ENCODE measurements around the gene CNBD2. TPM values are rescaled to one million over a fixed set of nuclear protein-coding genes. Genes with fewer than 3 reads are reported as not detected.
"Not testable (repeated sequence)": the region's sequence is repeated elsewhere in the genome, so short reads cannot be mapped to it uniquely, and the experiment has no call there.

CNBD2 gene
- total RNA-seq, 1 donor from 2014 or later = 0.48 TPM

- DNase-seq (ENCODE audit: low spot score) = no peak
Measured at GRCh38 chr20:35974256-35974655, 5.9 kb downstream of the CNBD2 start.

GRCh38 chr20:35975576-35976373 is 7.4 kb downstream of the CNBD2 start:
- DNase-seq (ENCODE audit: low spot score) = no peak

- no peak for DNase-seq (ENCODE audit: low spot score)
Measured at GRCh38 chr20:35978041-35978513, 9.7 kb downstream of the CNBD2 start.

DNA sequence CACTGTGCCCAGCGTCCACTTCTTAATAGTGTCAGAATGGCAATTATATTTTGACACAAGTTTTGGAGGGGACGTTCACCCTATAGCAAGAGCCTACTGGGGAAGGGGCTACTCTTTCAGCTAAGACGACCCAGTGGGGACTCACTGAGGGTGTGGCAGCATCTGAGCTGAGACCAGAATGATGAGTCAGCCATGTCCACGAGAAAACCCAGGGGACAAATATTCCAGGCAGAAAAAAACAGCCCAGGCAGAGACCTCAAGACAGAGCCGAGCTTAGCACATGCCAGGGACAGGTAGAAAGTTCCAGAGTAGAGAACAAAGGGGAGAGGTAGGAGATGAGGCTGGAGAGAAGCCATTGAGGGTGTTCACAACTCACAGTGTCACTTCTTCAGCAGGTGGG is 11.2 kb downstream of the CNBD2 start:
- no peak for DNase-seq (ENCODE audit: low spot score)

DNA sequence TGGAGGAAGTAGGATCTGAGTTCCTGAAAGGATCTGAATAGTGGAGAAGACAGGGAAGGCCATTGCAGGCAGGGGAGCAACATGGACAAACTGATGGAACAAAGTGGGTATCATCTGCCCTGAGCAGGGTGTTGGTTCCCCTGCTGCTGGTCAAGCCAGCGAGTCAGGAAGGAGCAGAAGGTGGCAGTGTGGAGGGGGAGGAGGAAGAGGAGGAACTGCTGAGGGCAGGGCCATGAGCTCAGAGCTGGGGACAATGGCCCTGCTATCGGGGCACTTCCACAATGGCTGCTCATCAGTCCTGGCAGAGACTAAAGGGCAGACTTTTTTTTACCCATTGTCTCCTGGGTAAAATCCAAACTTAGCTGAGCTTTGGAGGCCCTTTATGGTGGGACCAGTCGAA is 13.6 kb downstream of the CNBD2 start:
- DNase-seq (ENCODE audit: low spot score) = no peak

DNA sequence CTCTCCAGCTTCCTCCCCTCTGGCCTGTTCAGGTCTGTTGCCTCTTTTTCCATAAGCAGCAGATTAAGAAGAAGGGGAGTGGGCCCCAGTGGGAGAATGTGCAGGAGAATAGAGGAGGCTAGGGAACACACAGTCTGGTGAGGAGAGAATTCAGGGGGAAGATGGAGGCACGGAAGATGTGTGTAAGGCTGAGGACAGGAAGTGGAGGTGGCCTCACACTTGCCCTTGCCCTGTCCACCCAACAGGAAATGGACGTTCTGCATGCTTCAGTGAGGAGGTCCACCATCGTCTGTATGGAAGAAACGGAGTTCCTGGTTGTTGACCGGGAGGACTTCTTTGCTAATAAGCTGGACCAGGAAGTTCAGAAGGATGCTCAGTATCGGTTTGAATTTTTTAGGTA is 16.0 kb downstream of the CNBD2 start:
- DNase-seq (ENCODE audit: low spot score) = no peak

DNA sequence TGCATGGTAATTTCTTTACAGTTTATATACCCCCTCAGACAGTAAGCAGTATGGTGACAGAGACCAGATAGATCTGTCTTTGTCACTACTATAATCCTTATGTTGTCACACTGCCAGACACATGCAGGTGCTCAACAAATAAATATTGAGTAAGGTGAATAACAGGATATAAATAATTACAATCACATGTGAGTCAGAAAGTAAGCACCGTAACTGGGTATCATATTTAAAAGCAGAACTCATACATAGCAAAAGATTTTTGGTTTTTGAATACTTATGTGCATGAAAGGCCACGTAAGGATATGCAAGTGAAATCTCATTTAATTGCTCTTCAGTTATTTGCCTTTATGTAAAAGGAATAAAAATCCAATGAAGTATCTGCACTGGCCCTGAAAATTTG is 17.4 kb downstream of the CNBD2 start:
- no peak for DNase-seq (ENCODE audit: low spot score)

DNA sequence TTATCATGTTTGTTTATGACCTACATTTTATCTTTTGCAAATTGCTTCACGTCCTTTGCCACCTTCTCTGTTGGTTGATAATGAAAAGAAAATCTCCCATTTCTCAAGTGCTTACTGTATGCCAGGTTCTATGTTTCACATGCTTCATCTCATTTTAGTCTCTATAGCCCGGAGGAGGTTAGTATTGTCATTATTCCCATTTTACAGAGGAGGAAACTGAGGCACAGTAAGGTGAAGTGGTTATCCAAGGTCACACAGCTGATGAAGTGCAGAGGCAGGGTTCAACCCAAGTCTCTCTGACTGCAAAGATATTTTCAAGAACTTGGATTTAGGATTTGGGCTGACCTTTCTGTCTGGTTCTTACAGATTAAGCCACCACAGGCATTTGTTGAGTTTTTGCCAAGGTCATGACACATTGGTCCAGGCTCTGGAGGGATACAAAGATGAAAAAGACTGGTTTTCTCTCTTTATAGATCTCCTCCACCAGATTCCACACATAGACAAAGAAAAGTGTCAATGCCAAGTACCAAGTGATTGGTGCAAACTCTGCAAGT is 20.6 kb downstream of the CNBD2 start:
- DNase-seq (ENCODE audit: low spot score) = no peak

GRCh38 chr20:35991142-35991771 is 22.9 kb downstream of the CNBD2 start:
- DNase-seq (ENCODE audit: low spot score) = no peak

DNA sequence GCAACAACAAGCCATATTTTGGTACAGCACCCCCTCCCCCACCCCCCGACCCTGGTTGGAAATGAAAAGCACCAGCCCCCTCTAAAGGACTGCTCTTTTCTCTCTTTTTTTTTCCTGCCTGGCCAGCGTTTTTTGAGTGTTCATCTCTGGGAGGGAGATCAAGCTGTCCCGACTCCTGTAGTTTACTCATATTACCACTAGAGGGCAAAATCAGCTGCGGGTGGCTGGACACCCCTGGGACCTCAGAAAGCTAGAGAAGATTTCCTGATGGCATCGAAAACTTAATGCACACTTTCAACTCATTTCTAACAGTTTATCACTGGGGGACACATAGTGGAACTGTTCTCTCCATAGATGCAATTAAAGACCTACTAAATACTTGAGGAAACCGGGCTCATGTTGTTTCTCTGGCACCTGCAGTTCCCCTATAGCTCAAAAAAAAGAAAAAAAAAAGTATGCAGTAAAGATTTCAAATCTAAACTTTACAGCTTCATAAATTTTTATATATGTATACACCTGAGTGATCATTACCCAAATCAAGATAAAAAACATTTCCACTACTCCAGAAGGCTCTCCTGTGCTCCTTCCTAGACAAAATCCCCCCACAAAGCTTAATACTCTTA is 24.4 kb downstream of the CNBD2 start:
- peak; percentile 78 for DNase-seq (ENCODE audit: low spot score)

DNA sequence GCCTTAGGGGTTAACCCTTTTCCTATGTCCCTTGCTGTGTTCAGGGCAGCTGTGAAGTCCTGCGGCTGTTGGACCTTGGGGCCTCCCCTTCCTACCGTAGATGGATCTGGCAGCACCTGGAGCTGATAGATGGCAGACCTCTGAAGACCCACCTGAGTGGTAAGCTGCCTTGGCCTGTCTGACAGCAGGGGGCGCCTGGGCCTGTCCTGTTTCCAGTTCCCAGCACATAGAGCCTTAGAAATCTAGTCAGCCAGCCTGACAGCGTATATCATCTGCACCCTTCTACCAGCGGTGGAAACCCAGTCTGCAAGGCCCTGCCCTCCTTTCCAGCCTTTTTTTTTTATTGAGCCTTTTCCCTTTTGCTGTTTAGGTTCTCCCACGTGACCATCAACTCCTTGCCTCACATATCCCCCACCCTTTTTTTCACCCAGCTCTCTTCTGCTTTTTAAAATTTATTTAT is 26.6 kb downstream of the CNBD2 start:
- peak; percentile 79 for DNase-seq (ENCODE audit: low spot score)

DNA sequence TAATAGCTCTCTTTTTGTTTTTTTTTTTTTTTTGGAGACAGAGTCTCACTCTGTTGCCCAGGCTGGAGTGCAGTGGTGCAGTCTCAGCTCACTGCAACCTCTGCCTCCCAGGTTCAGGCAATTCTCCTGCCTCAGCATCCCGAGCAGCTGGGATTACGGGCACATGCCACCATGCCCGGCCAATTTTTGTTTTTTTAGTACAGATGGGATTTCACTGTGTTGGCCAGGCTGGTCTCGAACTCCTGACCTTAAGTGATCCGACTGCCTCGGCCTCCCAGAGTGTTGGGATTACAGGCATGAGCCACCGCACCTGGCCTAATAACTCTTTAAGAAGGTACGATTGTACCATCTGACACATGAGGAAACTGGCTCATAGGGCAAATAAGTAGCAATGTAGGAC is 28.1 kb downstream of the CNBD2 start:
- DNase-seq (ENCODE audit: low spot score) = not testable (repeated sequence)

DNA sequence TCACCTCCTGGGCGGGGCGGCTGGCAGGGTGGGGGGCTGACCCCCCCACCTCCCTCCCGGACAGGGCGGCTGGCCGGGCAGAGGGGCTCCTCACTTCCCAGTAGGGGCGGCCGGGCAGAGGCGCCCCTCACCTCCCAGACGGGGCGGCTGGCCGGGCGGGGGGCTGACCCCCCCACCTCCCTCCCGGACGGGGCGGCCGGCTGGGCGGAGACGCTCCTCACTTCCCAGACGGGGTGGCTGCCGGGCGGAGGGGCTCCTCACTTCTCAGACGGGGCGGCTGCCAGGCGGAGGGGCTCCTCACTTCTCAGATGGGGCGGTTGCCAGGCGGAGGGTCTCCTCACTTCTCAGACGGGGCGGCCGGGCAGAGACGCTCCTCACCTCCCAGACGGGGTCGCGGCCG is 32.9 kb downstream of the CNBD2 start:
- not testable (repeated sequence) for DNase-seq (ENCODE audit: low spot score)

DNA sequence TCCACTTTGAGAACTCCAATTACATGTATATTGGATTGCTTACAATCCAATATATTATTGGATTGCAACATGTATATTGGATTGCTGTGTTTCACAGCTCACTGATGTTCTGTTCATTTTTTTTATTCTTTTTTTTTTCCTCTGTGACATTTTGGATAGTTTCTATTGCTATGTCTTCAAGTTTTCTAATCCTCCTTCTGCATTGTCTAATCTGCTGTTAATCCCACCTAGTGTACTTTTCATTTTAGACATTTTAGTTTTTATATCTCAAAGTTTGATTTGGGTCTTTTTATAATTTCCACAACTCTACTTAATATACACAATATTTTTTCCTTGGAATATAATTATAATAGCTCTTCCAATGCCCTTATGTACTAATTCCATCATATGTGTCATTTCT is 34.5 kb downstream of the CNBD2 start:
- DNase-seq (ENCODE audit: low spot score) = no peak

GRCh38 chr20:36004045-36004444 is 35.7 kb downstream of the CNBD2 start:
- DNase-seq (ENCODE audit: low spot score) = no peak

- DNase-seq (ENCODE audit: low spot score) = peak; percentile 20
Measured at GRCh38 chr20:36008461-36009035, 40.2 kb downstream of the CNBD2 start.

DNA sequence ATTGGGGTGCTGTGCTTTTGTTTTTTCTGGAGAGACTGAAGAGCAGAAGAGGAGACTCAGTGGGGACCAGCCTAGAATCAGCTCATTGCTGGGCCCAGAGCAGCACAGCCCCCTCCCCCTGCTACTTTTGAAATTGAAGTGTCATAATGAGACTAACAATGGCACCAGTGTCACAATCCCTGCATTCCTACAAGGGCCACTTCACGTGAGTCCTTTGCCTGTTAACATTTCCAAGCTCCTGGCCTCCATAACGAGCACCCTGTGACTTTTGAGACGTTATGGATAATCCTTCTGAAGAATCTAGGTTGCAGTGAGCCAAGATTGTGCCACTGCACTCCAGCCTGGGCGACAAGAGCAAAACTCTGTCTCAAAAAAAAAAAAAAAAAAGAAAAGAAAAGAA is 41.7 kb downstream of the CNBD2 start:
- DNase-seq (ENCODE audit: low spot score) = no peak

DNA sequence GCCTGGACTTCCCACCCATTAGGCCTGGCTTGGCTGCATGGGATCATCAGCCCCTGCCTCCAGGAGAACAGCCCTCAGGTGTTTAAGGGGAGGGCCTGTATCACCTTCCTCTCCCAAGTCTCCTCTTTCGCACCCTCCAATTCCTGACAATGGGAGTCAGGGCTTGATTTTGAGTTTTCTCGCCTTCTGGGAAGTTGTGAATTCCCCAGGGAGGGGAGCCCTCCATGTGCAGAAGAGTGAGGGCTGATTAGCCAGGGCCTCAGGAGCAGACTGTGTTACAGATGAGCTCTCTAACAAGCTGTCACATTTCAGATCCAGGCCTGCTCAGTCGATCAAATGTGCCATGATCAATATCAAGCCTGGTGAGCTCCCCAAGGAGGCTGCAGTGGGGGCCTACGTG is 42.4 kb downstream of the CNBD2 start:
- DNase-seq (ENCODE audit: low spot score) = no peak

DNA sequence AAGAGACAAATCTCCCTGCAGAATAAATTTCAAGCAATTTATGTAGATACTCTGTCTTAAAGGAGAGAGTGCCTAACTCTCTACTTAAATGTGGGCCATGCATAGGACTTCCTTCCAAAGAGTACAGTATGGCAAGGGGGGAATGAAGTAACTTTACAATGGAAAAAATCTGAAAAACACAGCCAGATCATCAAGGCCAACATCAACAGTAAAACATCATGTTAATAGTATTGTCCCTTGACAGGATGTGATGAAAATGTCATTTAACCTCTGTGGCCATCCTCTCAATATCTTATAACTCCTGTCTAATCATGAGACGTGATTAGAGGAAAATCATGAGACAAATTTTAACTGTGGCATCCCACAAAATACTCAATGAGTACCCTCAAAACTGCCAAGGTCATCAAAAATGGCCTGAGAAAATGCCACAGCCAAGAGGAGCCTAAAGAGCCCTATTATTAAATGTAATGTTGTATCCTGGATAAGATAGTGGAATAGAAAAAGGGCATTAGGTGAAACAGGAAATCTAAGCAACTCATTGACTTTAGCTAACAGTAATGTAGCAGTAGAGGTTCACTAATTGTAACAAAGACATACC is 47.5 kb downstream of the CNBD2 start:
- DNase-seq (ENCODE audit: low spot score) = no peak

DNA sequence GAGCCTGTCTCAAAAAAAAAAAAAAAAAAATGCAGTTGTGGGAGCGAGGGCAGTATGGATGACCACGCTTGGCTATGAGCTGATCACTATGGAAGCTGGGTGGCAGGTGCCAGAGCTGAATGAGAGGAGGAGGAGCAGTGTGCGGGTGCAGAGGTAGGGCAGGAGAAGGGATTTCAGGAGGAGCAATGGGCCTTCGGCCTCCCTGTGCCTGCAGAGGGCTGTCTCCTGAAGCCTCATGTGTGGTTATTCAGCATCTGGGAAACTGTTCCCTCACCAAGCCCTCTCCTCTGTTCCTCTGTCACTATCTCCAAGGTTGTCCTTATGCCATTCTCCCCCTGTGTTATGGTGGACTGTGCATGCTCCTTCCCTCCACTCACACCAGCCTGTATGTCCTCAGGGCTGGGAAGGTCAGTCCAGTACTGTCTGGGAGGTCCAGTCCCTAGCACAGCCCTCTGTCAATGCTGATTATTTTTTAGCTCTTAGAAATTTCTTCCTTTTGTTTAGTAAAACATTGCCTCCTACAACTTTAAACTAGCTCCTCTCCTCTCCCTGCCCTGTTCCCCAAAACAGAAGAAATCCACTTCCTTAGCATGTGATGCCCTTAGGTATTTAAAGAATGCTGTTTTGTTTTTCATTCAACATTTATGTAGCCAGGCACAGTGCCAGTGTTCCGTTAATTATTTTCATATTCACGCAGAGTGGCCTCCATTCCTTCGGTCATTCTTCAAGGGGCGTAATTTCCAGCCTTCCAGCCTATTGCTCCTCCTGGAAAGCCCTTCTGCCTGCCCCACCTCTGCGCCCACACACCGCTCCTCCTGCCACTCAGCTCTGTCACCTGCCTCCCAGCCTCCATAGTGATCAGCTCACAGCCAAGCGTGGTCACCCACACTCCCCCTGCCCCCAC is 48.9 kb downstream of the CNBD2 start:
- peak; percentile 65 for DNase-seq (ENCODE audit: low spot score)
